ENCODE measurements around the gene IGSF11.

IGSF11 gene

GRCh38 chr3:118949113-118949760 is 85.4 kb downstream of the IGSF11 start:
- TF ChIP-seq REST (IDR thresholded peaks at IDR 0.05; ENCODE audit: low read depth) (no peak), YY1 (IDR thresholded peaks at IDR 0.05; ENCODE audit: low read depth) (no peak), CEBPB (IDR thresholded peaks at IDR 0.05) (no peak), RAD21 (IDR thresholded peaks at IDR 0.05; ENCODE audit: low read depth) (no peak), FOXM1 (IDR thresholded peaks at IDR 0.05; ENCODE audit: borderline replicate concordance, low read depth) (no peak), EGR1 (IDR thresholded peaks at IDR 0.05) (no peak), NFIC (IDR thresholded peaks at IDR 0.05) (no peak), EP300 (IDR thresholded peaks at IDR 0.05; ENCODE audit: borderline replicate concordance) (no peak), CREB1 (IDR thresholded peaks at IDR 0.05; ENCODE audit: low read depth) (no peak), TAF1 (IDR thresholded peaks at IDR 0.05; ENCODE audit: low read depth) (no peak), USF1 (IDR thresholded peaks at IDR 0.05) (no peak), TCF12 (IDR thresholded peaks at IDR 0.05; ENCODE audit: low read depth) (no peak), TEAD4 (IDR thresholded peaks at IDR 0.05) (no peak), MAX (IDR thresholded peaks at IDR 0.05) (no peak), ZBTB7A (IDR thresholded peaks at IDR 0.05; ENCODE audit: low read depth) (no peak)

- TF ChIP-seq CREB1 (IDR thresholded peaks at IDR 0.05; ENCODE audit: low read depth): no peak
- no peak for TF ChIP-seq RAD21 (IDR thresholded peaks at IDR 0.05; ENCODE audit: low read depth)
- TF ChIP-seq FOXM1 (IDR thresholded peaks at IDR 0.05; ENCODE audit: borderline replicate concordance, low read depth): no peak
- TF ChIP-seq NFIC (IDR thresholded peaks at IDR 0.05): no peak
- no peak for TF ChIP-seq ZBTB7A (IDR thresholded peaks at IDR 0.05; ENCODE audit: low read depth)
- TF ChIP-seq TCF12 (IDR thresholded peaks at IDR 0.05; ENCODE audit: low read depth): no peak
- no peak for TF ChIP-seq REST (IDR thresholded peaks at IDR 0.05; ENCODE audit: low read depth)
- no peak for TF ChIP-seq TEAD4 (IDR thresholded peaks at IDR 0.05)
- TF ChIP-seq MAX (IDR thresholded peaks at IDR 0.05): no peak
- no peak for TF ChIP-seq YY1 (IDR thresholded peaks at IDR 0.05; ENCODE audit: low read depth)
- TF ChIP-seq EP300 (IDR thresholded peaks at IDR 0.05; ENCODE audit: borderline replicate concordance): no peak
- no peak for TF ChIP-seq CEBPB (IDR thresholded peaks at IDR 0.05)
- TF ChIP-seq EGR1 (IDR thresholded peaks at IDR 0.05): no peak
- no peak for TF ChIP-seq USF1 (IDR thresholded peaks at IDR 0.05)
- TF ChIP-seq TAF1 (IDR thresholded peaks at IDR 0.05; ENCODE audit: low read depth): no peak
These were observed 86.5 kb downstream of the IGSF11 start for GRCh38 chr3:118948146-118948545.

- TF ChIP-seq CEBPB (IDR thresholded peaks at IDR 0.05) (no peak), MAX (IDR thresholded peaks at IDR 0.05) (no peak), TAF1 (IDR thresholded peaks at IDR 0.05; ENCODE audit: low read depth) (no peak), FOXM1 (IDR thresholded peaks at IDR 0.05; ENCODE audit: borderline replicate concordance, low read depth) (no peak)
These were observed 88.2 kb downstream of the IGSF11 start for GRCh38 chr3:118946449-118946848.

- no peak for TF ChIP-seq ZBTB7A (IDR thresholded peaks at IDR 0.05; ENCODE audit: low read depth)
- TF ChIP-seq RAD21 (IDR thresholded peaks at IDR 0.05; ENCODE audit: low read depth): no peak
- TF ChIP-seq CREB1 (IDR thresholded peaks at IDR 0.05; ENCODE audit: low read depth): no peak
- no peak for TF ChIP-seq USF1 (IDR thresholded peaks at IDR 0.05)
- no peak for TF ChIP-seq TCF12 (IDR thresholded peaks at IDR 0.05; ENCODE audit: low read depth)
- no peak for TF ChIP-seq EGR1 (IDR thresholded peaks at IDR 0.05)
- TF ChIP-seq EP300 (IDR thresholded peaks at IDR 0.05; ENCODE audit: borderline replicate concordance): no peak
These were observed 88.8 kb downstream of the IGSF11 start for GRCh38 chr3:118945834-118946233.

GRCh38 chr3:118943597-118943996 is 91.0 kb downstream of the IGSF11 start:
- TF ChIP-seq CREB1 (IDR thresholded peaks at IDR 0.05; ENCODE audit: low read depth) (no peak), NFIC (IDR thresholded peaks at IDR 0.05) (no peak), MAX (IDR thresholded peaks at IDR 0.05) (no peak), EGR1 (IDR thresholded peaks at IDR 0.05) (no peak), FOXM1 (IDR thresholded peaks at IDR 0.05; ENCODE audit: borderline replicate concordance, low read depth) (no peak), TEAD4 (IDR thresholded peaks at IDR 0.05) (no peak)

Data from Ishikawa (cell line).